Adrenal gland (tissue), 12 donors: Measurements from ENCODE around the gene CCSER1. TPM values are rescaled to one million over a fixed set of nuclear protein-coding genes. Genes with fewer than 3 reads are reported as not detected.

Source experiments
- DNase-seq, 7 donors: peaks; one replicate each; pipeline ENCODE4 v3.0.0-alpha.2; 2019 to 2020
- H3K27ac ChIP-seq, 5 donors: fragments of 200-600 bp; sonication (generic) in 4 of 5; 1 replicate in 3 of 5; 2 replicates in 2 of 5; pipeline versions ENCODE4 v1.5.1 to v1.8.0; 2016 to 2020; ENCODE audit warnings: mild to moderate bottlenecking in 1 of 5
- H3K27me3 ChIP-seq: fragments of 200-600 bp; 2 replicates; pipeline ENCODE4 v1.8.0; 2021
- H3K36me3 ChIP-seq, 2 donors: fragments of 200-600 bp; replicated peaks in 1 of 2; 1 replicate in 1 of 2; 2 replicates in 1 of 2; pipeline versions ENCODE4 v1.5.1 to v1.8.0; 2018 to 2022
- H3K4me1 ChIP-seq, 2 donors: fragments of 200-600 bp; replicated peaks in 1 of 2; 1 replicate in 1 of 2; 2 replicates in 1 of 2; pipeline versions ENCODE4 v1.5.1 to v1.8.0; 2018 to 2021
- H3K4me3 ChIP-seq, 4 donors: fragments of 200-600 bp; sonication (generic) in 3 of 4; one replicate each; pipeline ENCODE4 v1.5.1; 2016 to 2018
- H3K9me3 ChIP-seq, 3 donors: fragments of 200-600 bp; sonication (generic) in 1 of 3; replicated peaks in 1 of 3; 1 replicate in 2 of 3; 2 replicates in 1 of 3; pipeline versions ENCODE4 v1.5.1 to v1.8.0; 2016 to 2021
- POLR2A ChIP-seq, 2 donors: fragments of 450-650 bp; IDR thresholded peaks; one replicate each; pipeline ENCODE4 v1.6.1; 2017; ENCODE audit warnings: antibody characterized with exemption in 2 of 2, mild to moderate bottlenecking in 2 of 2, moderate library complexity in 1 of 2
- WGBS, 4 donors: extraction: QIAGEN DNeasy Blood & Tissue Kit in 2 of 4; methylation state at CpG; one replicate each; pipeline versions ENCODE4 v1.1.5 to v1.1.7; 2013 to 2017; 5-methylcytosine and 5-hydroxymethylcytosine counted together
- intact Hi-C, 2 donors: fragments of 100-400 bp; cut with DNase I; formaldehyde crosslinking; loops; one replicate each; pipeline versions ENCODE4 v1.14.1 to v1.15.0; 2022 to 2023
- polyA plus RNA-seq, 3 donors: library from polyadenylated mRNA; stranded (reverse); fragments of 200-250 nt in 2 of 3; fragments of 350-450 nt in 1 of 3; fragmentation: Illumina TruSeq in 1 of 3; extraction: RNeasy Lipid Tissue Mini Kit (QIAGEN cat#74804) in 1 of 3; gene quantifications; one replicate each; pipeline ENCODE4 v1.2.3, GENCODE V29; 2013 to 2014
- total RNA-seq, 9 donors: library from RNA; depleted of rRNA in 4 of 9; stranded (reverse); fragments of >200 nt in 4 of 9; fragments of 120-200 nt in 1 of 9; fragmentation: NEBNext Ultra II Directional in 1 of 9; extraction: Animal tissue kit (Norgen Biotek cat#: 25700) in 1 of 9; gene quantifications; one replicate each; pipeline versions ENCODE4 v1.1.0 to v1.2.4, GENCODE V29; 2013 to 2023
- TF ChIP-seq, protein P1 (sequence below), 6 experiments: fragments of 450-650 bp in 4 of 6; fragments of 200-600 bp in 2 of 6; sonication (generic) in 1 of 6; IDR thresholded peaks; 1 replicate in 5 of 6; 2 replicates in 1 of 6; pipeline versions ENCODE4 v1.5.1 to v1.8.0; 2016 to 2021; ENCODE audit warnings: antibody characterized with exemption in 6 of 6, mild to moderate bottlenecking in 2 of 6, moderate library complexity in 1 of 6
- donor health status: healthy with polysubstance abuse.
- donor health status: Bipolar disorder and iron deficiency.
- donor health status: DM: yes; HTN: yes; CAD: no.
- donor health status: DM: no; HTN: no; CAD: no.
- donor health status: DM: no; HTN: no; CAD: no.
- donor health status: DM: yes; HTN: yes; CAD: no.

Gene CCSER1
- total and polyA plus RNA-seq, 12 donors = 0.14 to 11.7 (median 2.3) TPM; not detected in 1

DNA sequence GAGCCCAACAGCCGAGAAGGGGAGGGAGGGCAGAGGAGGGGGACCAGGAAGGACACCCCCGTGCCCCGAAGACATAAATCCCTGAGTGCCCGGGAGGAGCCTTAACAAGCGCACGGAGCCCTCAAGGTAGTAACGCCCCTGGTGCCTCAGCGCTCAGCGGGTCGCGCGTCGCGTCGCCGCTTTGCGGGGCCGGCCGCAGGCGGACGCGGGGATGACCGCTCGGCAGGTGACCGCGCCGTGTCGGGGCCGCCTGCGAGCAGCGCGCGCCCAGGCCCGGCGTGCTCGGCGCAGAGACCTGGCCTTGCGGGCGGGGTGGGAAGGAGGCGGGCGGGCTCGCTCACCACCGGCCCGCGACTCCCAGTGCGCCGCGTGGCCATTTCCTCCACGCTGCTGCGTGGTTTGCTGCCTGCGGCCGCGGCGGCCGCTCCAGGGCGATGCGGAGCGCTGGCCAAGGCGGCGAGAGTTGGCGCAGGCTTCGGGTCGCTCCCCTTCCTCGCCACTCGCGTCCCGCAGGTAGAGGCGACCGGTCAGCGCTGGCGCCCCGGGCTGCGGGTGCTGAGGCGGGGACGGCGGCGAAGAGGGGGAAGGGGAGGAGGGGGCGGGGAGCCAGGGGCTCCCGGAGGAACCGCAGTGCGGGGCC is 632 bp downstream of the CCSER1 start:
- no peaks in the 10 kb centered on the region for H3K36me3 ChIP-seq
- H3K27me3 ChIP-seq = no peaks in the 10 kb centered on the region
- H3K4me1 ChIP-seq = peaks cover 0 to 6% of the 10 kb centered on the region in 2 donors
- no peaks in the 10 kb centered on the region for H3K9me3 ChIP-seq
- intact Hi-C loops = no loop called here
- WGBS, 4 donors = 1 to 3% (median 1%) methylated on average over 10 to 81 of the region's 81 CpGs
- peak overlapping the region in 3 of 5 donors; percentile 28 to 69 (median 63) for H3K27ac ChIP-seq
- TF ChIP-seq, protein P1, sequence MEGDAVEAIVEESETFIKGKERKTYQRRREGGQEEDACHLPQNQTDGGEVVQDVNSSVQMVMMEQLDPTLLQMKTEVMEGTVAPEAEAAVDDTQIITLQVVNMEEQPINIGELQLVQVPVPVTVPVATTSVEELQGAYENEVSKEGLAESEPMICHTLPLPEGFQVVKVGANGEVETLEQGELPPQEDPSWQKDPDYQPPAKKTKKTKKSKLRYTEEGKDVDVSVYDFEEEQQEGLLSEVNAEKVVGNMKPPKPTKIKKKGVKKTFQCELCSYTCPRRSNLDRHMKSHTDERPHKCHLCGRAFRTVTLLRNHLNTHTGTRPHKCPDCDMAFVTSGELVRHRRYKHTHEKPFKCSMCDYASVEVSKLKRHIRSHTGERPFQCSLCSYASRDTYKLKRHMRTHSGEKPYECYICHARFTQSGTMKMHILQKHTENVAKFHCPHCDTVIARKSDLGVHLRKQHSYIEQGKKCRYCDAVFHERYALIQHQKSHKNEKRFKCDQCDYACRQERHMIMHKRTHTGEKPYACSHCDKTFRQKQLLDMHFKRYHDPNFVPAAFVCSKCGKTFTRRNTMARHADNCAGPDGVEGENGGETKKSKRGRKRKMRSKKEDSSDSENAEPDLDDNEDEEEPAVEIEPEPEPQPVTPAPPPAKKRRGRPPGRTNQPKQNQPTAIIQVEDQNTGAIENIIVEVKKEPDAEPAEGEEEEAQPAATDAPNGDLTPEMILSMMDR (IDR thresholded peaks at IDR 0.05) = no peak
- TF ChIP-seq POLR2A (IDR thresholded peaks at IDR 0.05) = no peak
- H3K4me3 ChIP-seq = peak overlapping the region in 2 of 4 donors; percentile 17 to 55
- peak in 1 of 7 donors; percentile 14 for DNase-seq

DNA sequence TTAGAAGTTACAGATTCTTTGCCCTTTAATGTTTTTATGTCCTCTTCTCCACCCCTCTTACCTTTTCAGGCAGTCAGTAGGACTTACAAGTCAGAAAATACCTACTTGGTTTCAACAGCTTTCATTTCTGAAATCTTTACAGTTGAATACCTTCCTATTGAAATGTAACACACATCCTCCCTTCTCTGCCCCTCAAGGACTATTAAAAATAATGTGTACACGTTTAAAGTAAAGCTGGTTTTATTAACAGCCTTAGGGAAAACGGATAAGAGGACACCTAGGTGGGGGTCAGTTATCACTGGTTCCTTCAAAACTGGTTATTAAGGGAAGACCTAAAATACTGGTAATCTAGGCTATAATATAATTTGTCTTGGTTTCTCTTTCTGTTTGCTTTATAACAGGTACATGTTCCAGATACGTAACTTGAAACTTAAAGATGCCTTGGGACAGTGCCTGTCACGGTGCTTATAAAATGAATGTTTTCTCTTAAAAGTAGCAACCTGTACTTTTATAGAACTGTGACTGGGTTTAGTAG is 1.8 kb downstream of the CCSER1 start:
- Histone ChIP-seq H3K27me3 (no peaks in the 10 kb centered on the region), H3K27ac (peak overlapping the region in 1 of 5 donors; percentile 69), H3K36me3 (no peaks in the 10 kb centered on the region), H3K9me3 (no peaks in the 10 kb centered on the region), H3K4me3 (peak overlapping the region in 1 of 4 donors; percentile 55), H3K4me1 (peaks cover 0 to 6% of the 10 kb centered on the region in 2 donors)
- intact Hi-C loops = no loop called here
- TF ChIP-seq, protein P1 (IDR thresholded peaks at IDR 0.05) = no peak
- no peak for TF ChIP-seq POLR2A (IDR thresholded peaks at IDR 0.05)
- WGBS, 4 donors = 41 to 46% (median 43%) methylated on average over 4 of the region's 4 CpGs
- no peak for DNase-seq

DNA sequence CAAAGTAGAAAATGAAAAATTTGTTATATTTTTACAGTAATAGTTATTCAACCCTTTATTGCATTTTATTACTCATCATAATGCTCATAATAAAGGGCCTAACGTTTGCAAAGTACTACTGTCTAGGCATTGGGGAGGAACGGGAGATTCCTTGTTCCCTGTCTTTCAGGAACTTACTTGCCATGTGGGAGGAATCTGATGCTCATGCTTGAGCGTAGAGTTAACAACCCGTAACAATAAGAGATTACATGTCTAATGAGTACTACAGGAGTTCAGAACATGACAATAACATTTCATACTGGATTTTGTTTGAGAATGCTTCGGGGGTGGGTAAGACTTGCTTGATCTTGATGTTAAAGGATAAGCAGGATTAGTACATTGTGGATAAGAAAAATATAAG is 2.9 kb downstream of the CCSER1 start:
- no peak overlapping the region for H3K4me3 ChIP-seq
- H3K36me3 ChIP-seq = no peaks in the 10 kb centered on the region
- H3K4me1 ChIP-seq = peaks cover 0 to 6% of the 10 kb centered on the region in 2 donors
- no peaks in the 10 kb centered on the region for H3K9me3 ChIP-seq
- 75 to 81% (median 77%) methylated on average over 5 of the region's 5 CpGs for WGBS, 4 donors
- H3K27ac ChIP-seq = no peak overlapping the region
- no peak for DNase-seq
- TF ChIP-seq, protein P1 (IDR thresholded peaks at IDR 0.05) = no peak
- no peak for TF ChIP-seq POLR2A (IDR thresholded peaks at IDR 0.05)
- intact Hi-C loops = no loop called here
- no peaks in the 10 kb centered on the region for H3K27me3 ChIP-seq

DNA sequence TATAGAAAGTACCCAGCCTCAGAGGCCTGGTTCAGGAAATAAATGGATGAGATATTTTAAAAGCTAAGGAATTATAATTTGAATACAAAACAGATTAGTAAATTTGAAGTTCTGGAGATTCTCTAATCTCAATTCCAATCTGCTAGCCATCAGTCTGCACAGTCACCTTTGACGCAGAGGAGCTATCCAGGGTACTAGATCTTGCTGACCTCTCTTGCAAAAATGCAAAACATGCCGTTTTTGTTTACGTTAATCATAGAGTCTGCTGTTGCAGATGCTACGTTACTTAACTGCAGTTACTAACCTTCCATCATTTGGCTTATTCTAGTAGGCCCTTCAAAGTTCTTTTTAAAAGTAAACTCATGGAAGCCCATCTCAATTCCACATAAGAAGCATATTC is 10.4 kb downstream of the CCSER1 start:
- TF ChIP-seq, protein P1 (IDR thresholded peaks at IDR 0.05) = no peak
- no peak for TF ChIP-seq POLR2A (IDR thresholded peaks at IDR 0.05)
- Histone ChIP-seq H3K27ac (no peak overlapping the region), H3K4me3 (no peak overlapping the region), H3K27me3 (no peaks in the 10 kb centered on the region), H3K9me3 (no peaks in the 10 kb centered on the region), H3K4me1 (no peaks in the 10 kb centered on the region), H3K36me3 (no peaks in the 10 kb centered on the region)
- WGBS, 4 donors = 29 to 50% (median 32%) methylated on average over 4 of the region's 4 CpGs
- no peak for DNase-seq
- intact Hi-C loops = no loop called here
